DND-41 (cell line): ENCODE measurements around the gene DNAH8.

ENCODE experiments used
- CTCF ChIP-seq: IDR thresholded peaks from 2 replicates; pipeline ENCODE4 v1.5.1; 2012; ENCODE audit warnings: borderline replicate concordance, low read length, moderate library complexity, mild to moderate bottlenecking; ENCODE audit not compliant: poor library complexity, severe bottlenecking; ENCODE audit errors: extremely low read depth
- EZH2 ChIP-seq: IDR thresholded peaks from 3 replicates; pipeline ENCODE4 v1.6.1; 2012; ENCODE audit warnings: borderline replicate concordance, low read depth, mild to moderate bottlenecking, moderate library complexity, low read length, inconsistent platforms; ENCODE audit not compliant: severe bottlenecking

GRCh38 chr6:38678178-38678760 lies 36.8 kb upstream of the DNAH8 start:
- TF ChIP-seq CTCF (no peak), EZH2 (no peak)
